GM23338 (cell line): ENCODE measurements around the gene TEKT2. TPM values are rescaled to one million over a fixed set of nuclear protein-coding genes. Genes with fewer than 3 reads are reported as not detected.

Source experiments
- ATAC-seq: fragments of 200-7000 bp; cut with Tn5 transposase; 3 replicates; pipeline ENCODE4 v1.9.1; 2020
- DNase-seq: peaks from one replicate; pipeline ENCODE4 v3.0.0-alpha.2; 2015; ENCODE audit warnings: low spot score
- H2AFZ ChIP-seq: fragments of 200-600 bp; sonication (generic); 2 replicates; pipeline ENCODE4 v1.8.0; 2016; ENCODE audit warnings: antibody characterized with exemption, mild to moderate bottlenecking, moderate library complexity
- H3F3A ChIP-seq: fragments of 200-600 bp; sonication (generic); replicated peaks from 2 replicates; pipeline ENCODE4 v1.8.0; 2017; ENCODE audit warnings: antibody characterized with exemption, mixed run types, low read depth
- H3K27ac ChIP-seq: fragments of 200-600 bp; sonication (generic); 2 replicates; pipeline ENCODE4 v1.6.1; 2016; ENCODE audit warnings: low read depth
- H3K27me3 ChIP-seq: fragments of 200-600 bp; sonication (generic); 2 replicates; pipeline ENCODE4 v1.8.0; 2016; ENCODE audit warnings: mild to moderate bottlenecking, mixed run types, moderate library complexity; ENCODE audit not compliant: insufficient read depth
- H3K36me3 ChIP-seq: fragments of 200-600 bp; sonication (generic); 2 replicates; pipeline ENCODE4 v1.8.0; 2016; ENCODE audit warnings: mild to moderate bottlenecking; ENCODE audit not compliant: insufficient read depth
- H3K4me1 ChIP-seq: fragments of 200-600 bp; sonication (generic); 2 replicates; pipeline ENCODE4 v1.8.0; 2016; ENCODE audit warnings: mild to moderate bottlenecking, moderate library complexity; ENCODE audit not compliant: insufficient read depth
- H3K4me2 ChIP-seq: fragments of 200-600 bp; sonication (generic); 2 replicates; pipeline ENCODE4 v1.7.1; 2017; ENCODE audit warnings: mixed run types
- H3K4me3 ChIP-seq: fragments of 200-600 bp; sonication (generic); 2 replicates; pipeline ENCODE4 v1.6.1; 2016; ENCODE audit warnings: mixed run types
- H3K79me2 ChIP-seq: fragments of 200-600 bp; sonication (generic); replicated peaks from 2 replicates; pipeline ENCODE4 v1.8.0; 2017; ENCODE audit warnings: mild to moderate bottlenecking; ENCODE audit not compliant: insufficient read depth
- H3K9me2 ChIP-seq: fragments of 200-600 bp; sonication (generic); 2 replicates; pipeline ENCODE4 v1.8.0; 2017; ENCODE audit not compliant: insufficient read depth
- H4K20me1 ChIP-seq: fragments of 200-600 bp; sonication (generic); replicated peaks from 2 replicates; pipeline ENCODE4 v1.8.0; 2017; ENCODE audit warnings: mild to moderate bottlenecking; ENCODE audit not compliant: insufficient read depth
- H3K27ac Mint-ChIP-seq: 2 replicates; pipeline ENCODE4 v1.8.0; 2020; ENCODE audit warnings: inconsistent platforms, mild to moderate bottlenecking, moderate library complexity, mixed read lengths
- H3K27me3 Mint-ChIP-seq: 3 replicates; pipeline ENCODE4 v1.8.0; 2022; ENCODE audit warnings: low read depth, mild to moderate bottlenecking, moderate library complexity, mixed read lengths, inconsistent platforms; ENCODE audit not compliant: insufficient read depth, poor library complexity
- H3K36me3 Mint-ChIP-seq: 3 replicates; pipeline ENCODE4 v1.8.0; 2021; ENCODE audit warnings: low read depth, mild to moderate bottlenecking, inconsistent platforms, moderate library complexity, mixed read lengths
- H3K4me1 Mint-ChIP-seq: 3 replicates; pipeline ENCODE4 v1.8.0; 2020; ENCODE audit warnings: mild to moderate bottlenecking, inconsistent platforms, mixed read lengths
- H3K4me3 Mint-ChIP-seq: 3 replicates; pipeline ENCODE4 v1.8.0; 2021; ENCODE audit warnings: moderate library complexity, mild to moderate bottlenecking, inconsistent platforms, mixed read lengths
- H3K9me3 Mint-ChIP-seq: 3 replicates; pipeline ENCODE4 v1.8.0; 2020; ENCODE audit warnings: moderate library complexity, mild to moderate bottlenecking, inconsistent platforms, mixed read lengths
- CREB1 ChIP-seq: fragments of 250-450 bp; sonication (Bioruptor Pico); IDR thresholded peaks from 2 replicates; pipeline ENCODE4 v1.5.0; 2020; ENCODE audit warnings: low read depth, mild to moderate bottlenecking, moderate library complexity
- EZH2phosphoT487 ChIP-seq: fragments of 200-600 bp; sonication (generic); IDR thresholded peaks from one replicate; pipeline ENCODE4 v1.8.1; 2018; ENCODE audit warnings: antibody characterized with exemption; ENCODE audit not compliant: unreplicated experiment
- JUNB ChIP-seq: IDR thresholded peaks from one replicate; pipeline ENCODE4 v1.6.1; 2016; ENCODE audit warnings: antibody characterized with exemption; ENCODE audit not compliant: unreplicated experiment
- NANOG ChIP-seq: IDR thresholded peaks from 2 replicates; pipeline ENCODE4 v1.6.1; 2016; ENCODE audit warnings: antibody characterized with exemption, borderline replicate concordance
- ZNF331 ChIP-seq: fragments of 250-450 bp; sonication (Bioruptor Pico); IDR thresholded peaks from 2 replicates; pipeline ENCODE4 v1.5.0; 2020; ENCODE audit warnings: low read depth, mild to moderate bottlenecking, moderate library complexity
- polyA plus RNA-seq: library from polyadenylated mRNA; unstranded; fragments of >200 nt; fragmentation: Nextera tagmentation; extraction: Ambion mirVana; gene quantifications from 2 replicates; pipeline ENCODE4 v1.2.1, GENCODE V29; 2016
- total RNA-seq: library from RNA; depleted of rRNA; stranded (reverse); fragments of >200 nt; shearing (Covaris generic); gene quantifications from 2 replicates; pipeline ENCODE4 v1.2.3, GENCODE V29; 2014
- TF ChIP-seq, protein P1 (sequence below), 2 experiments: fragments of 200-600 bp in 1 of 2; sonication (generic) in 1 of 2; conservative IDR thresholded peaks; 2 replicates each; pipeline versions ENCODE4 v1.5.1 to v1.6.1; 2016 to 2017; ENCODE audit warnings: antibody characterized with exemption in 2 of 2, low read depth in 2 of 2, mild to moderate bottlenecking in 2 of 2, moderate library complexity in 1 of 2
- TF ChIP-seq, protein P2 (sequence below): fragments of 250-450 bp; sonication (Bioruptor Pico); IDR thresholded peaks from 2 replicates; pipeline ENCODE4 v1.5.0; 2020; ENCODE audit warnings: mild to moderate bottlenecking, moderate library complexity

Gene TEKT2
- total and polyA plus RNA-seq, 2 experiments from 2014 or later, result 0.36 to 0.94 TPM

DNA sequence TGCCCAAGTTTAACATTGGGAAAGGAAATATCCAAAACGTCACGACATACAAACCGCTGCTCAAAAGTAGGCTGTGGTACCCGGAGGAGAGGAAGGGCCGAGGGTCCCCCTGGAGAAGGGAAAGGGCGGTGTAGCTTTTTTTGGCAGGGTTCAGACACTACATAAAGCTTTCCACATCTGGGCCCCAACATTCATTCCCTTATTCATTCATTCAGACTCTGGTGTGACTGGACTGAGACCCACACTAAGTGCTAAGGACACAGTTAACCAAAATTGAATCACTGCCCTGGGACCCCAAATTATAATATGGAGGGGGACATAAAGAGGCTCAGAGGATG is 51.4 kb downstream of the TEKT2 start:
- Histone ChIP-seq H3K79me2 (no peaks in the 10 kb centered on the region), H3K27ac (no peak overlapping the region), H3K4me1 (peaks cover 3% of the 10 kb centered on the region), H2AFZ (no peak overlapping the region), H3K36me3 (no peaks in the 10 kb centered on the region), H3F3A (peaks cover 6% of the 10 kb centered on the region; the same call in 1 of the 2 replicates), H3K9me2 (no peaks in the 10 kb centered on the region), H4K20me1 (no peaks in the 10 kb centered on the region), H3K27me3 (no peaks in the 10 kb centered on the region), H3K4me2 (no peak overlapping the region), H3K4me3 (no peak overlapping the region)
- Mint-ChIP-seq H3K27me3 (peaks cover 7% of the 10 kb centered on the region), H3K4me1 (peaks cover 13% of the 10 kb centered on the region; the same call in 2 of the 3 replicates), H3K36me3 (peaks cover 3% of the 10 kb centered on the region; the same call in 1 of the 3 replicates), H3K9me3 (no peaks in the 10 kb centered on the region), H3K27ac (peak overlapping the region; percentile 63; the same call in 1 of the 2 replicates), H3K4me3 (no peak overlapping the region)
- TF ChIP-seq CREB1 (CRISPR knock-in tag) (no peak), NANOG (no peak), JUNB (no peak), EZH2phosphoT487 (no peak), ZNF331 (CRISPR knock-in tag) (no peak)
- TF ChIP-seq, protein P1, sequence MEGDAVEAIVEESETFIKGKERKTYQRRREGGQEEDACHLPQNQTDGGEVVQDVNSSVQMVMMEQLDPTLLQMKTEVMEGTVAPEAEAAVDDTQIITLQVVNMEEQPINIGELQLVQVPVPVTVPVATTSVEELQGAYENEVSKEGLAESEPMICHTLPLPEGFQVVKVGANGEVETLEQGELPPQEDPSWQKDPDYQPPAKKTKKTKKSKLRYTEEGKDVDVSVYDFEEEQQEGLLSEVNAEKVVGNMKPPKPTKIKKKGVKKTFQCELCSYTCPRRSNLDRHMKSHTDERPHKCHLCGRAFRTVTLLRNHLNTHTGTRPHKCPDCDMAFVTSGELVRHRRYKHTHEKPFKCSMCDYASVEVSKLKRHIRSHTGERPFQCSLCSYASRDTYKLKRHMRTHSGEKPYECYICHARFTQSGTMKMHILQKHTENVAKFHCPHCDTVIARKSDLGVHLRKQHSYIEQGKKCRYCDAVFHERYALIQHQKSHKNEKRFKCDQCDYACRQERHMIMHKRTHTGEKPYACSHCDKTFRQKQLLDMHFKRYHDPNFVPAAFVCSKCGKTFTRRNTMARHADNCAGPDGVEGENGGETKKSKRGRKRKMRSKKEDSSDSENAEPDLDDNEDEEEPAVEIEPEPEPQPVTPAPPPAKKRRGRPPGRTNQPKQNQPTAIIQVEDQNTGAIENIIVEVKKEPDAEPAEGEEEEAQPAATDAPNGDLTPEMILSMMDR (conservative IDR thresholded peaks at IDR 0.05; ENCODE audit: low read depth in 2 of 2), result no peak
- TF ChIP-seq, protein P2, sequence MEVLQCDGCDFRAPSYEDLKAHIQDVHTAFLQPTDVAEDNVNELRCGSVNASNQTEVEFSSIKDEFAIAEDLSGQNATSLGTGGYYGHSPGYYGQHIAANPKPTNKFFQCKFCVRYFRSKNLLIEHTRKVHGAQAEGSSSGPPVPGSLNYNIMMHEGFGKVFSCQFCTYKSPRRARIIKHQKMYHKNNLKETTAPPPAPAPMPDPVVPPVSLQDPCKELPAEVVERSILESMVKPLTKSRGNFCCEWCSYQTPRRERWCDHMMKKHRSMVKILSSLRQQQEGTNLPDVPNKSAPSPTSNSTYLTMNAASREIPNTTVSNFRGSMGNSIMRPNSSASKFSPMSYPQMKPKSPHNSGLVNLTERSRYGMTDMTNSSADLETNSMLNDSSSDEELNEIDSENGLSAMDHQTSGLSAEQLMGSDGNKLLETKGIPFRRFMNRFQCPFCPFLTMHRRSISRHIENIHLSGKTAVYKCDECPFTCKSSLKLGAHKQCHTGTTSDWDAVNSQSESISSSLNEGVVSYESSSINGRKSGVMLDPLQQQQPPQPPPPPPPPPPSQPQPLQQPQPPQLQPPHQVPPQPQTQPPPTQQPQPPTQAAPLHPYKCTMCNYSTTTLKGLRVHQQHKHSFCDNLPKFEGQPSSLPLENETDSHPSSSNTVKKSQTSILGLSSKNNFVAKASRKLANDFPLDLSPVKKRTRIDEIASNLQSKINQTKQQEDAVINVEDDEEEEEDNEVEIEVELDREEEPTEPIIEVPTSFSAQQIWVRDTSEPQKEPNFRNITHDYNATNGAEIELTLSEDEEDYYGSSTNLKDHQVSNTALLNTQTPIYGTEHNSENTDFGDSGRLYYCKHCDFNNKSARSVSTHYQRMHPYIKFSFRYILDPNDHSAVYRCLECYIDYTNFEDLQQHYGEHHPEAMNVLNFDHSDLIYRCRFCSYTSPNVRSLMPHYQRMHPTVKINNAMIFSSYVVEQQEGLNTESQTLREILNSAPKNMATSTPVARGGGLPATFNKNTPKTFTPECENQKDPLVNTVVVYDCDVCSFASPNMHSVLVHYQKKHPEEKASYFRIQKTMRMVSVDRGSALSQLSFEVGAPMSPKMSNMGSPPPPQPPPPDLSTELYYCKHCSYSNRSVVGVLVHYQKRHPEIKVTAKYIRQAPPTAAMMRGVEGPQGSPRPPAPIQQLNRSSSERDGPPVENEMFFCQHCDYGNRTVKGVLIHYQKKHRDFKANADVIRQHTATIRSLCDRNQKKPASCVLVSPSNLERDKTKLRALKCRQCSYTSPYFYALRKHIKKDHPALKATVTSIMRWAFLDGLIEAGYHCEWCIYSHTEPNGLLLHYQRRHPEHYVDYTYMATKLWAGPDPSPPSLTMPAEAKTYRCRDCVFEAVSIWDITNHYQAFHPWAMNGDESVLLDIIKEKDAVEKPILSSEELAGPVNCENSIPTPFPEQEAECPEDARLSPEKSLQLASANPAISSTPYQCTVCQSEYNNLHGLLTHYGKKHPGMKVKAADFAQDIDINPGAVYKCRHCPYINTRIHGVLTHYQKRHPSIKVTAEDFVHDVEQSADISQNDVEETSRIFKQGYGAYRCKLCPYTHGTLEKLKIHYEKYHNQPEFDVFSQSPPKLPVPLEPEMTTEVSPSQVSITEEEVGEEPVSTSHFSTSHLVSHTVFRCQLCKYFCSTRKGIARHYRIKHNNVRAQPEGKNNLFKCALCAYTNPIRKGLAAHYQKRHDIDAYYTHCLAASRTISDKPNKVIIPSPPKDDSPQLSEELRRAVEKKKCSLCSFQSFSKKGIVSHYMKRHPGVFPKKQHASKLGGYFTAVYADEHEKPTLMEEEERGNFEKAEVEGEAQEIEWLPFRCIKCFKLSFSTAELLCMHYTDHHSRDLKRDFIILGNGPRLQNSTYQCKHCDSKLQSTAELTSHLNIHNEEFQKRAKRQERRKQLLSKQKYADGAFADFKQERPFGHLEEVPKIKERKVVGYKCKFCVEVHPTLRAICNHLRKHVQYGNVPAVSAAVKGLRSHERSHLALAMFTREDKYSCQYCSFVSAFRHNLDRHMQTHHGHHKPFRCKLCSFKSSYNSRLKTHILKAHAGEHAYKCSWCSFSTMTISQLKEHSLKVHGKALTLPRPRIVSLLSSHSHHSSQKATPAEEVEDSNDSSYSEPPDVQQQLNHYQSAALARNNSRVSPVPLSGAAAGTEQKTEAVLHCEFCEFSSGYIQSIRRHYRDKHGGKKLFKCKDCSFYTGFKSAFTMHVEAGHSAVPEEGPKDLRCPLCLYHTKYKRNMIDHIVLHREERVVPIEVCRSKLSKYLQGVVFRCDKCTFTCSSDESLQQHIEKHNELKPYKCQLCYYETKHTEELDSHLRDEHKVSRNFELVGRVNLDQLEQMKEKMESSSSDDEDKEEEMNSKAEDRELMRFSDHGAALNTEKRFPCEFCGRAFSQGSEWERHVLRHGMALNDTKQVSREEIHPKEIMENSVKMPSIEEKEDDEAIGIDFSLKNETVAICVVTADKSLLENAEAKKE (CRISPR knock-in tag), result no peak
- DNase-seq (no peak), ATAC-seq (no peak)
